Astrocyte of the cerebellum (primary cell): ENCODE data around the gene AHDC1.

ENCODE experiments used
- DNase-seq: peaks from one replicate; pipeline ENCODE4 v3.0.0-alpha.2; 2011; ENCODE audit warnings: low read depth
- H3K4me3 ChIP-seq: 2 replicates; pipeline ENCODE4 v1.5.1; 2011; ENCODE audit warnings: mild to moderate bottlenecking, low read depth, low read length, moderate library complexity
- in situ Hi-C: cut with HindIII; loops from 2 replicates; pipeline ENCODE4 v1.10.0; 2017; ENCODE audit warnings: low sequenced_read_pairs
- TF ChIP-seq, protein P1 (sequence below): IDR thresholded peaks from 2 replicates; pipeline ENCODE4 v1.5.1; 2012; ENCODE audit warnings: low read length, low read depth, moderate library complexity, mild to moderate bottlenecking; ENCODE audit errors: missing control alignments

The AHDC1 gene

DNA sequence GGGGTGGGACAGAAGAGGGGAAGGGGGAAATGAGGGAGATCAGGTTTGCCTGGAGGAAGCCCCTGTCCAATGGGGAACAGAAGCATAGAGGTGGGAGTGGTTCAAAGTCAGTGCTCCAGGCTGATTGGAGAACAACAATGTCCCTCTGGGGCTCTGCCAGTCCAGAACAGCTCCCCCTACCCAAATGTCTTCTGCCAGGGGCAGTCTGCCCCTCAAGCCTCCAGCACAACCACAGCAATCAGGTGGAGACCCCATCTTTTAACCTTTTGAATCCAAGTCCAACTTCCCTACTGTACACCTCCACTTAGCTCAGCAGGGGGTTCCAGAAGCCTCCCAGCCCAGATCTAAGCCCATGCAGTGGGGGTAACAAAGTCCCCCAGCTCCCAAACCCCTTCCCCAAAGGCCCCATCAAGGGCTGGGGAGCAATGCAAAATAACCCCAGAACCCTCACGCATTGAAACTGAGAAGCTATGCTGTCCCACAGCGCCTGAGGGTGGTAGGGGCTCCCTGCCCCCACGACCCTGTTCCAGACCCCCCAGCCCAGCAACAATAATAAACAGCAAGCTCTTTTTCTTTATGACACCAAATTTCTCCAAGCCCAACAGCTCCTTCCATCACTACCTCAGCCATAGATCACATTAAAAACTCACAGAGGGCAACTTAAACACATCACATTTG, 3.3 kb downstream of the AHDC1 start:
- peak overlapping the region; percentile 87 for H3K4me3 ChIP-seq
- TF ChIP-seq, protein P1, sequence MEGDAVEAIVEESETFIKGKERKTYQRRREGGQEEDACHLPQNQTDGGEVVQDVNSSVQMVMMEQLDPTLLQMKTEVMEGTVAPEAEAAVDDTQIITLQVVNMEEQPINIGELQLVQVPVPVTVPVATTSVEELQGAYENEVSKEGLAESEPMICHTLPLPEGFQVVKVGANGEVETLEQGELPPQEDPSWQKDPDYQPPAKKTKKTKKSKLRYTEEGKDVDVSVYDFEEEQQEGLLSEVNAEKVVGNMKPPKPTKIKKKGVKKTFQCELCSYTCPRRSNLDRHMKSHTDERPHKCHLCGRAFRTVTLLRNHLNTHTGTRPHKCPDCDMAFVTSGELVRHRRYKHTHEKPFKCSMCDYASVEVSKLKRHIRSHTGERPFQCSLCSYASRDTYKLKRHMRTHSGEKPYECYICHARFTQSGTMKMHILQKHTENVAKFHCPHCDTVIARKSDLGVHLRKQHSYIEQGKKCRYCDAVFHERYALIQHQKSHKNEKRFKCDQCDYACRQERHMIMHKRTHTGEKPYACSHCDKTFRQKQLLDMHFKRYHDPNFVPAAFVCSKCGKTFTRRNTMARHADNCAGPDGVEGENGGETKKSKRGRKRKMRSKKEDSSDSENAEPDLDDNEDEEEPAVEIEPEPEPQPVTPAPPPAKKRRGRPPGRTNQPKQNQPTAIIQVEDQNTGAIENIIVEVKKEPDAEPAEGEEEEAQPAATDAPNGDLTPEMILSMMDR, result peak; percentile 29
- no peak for DNase-seq
- in situ Hi-C loops, result loop anchor here (10.0 kb wide), 1 partner anchor 46 kb away; no protein-coding TSS in a partner anchor

DNA sequence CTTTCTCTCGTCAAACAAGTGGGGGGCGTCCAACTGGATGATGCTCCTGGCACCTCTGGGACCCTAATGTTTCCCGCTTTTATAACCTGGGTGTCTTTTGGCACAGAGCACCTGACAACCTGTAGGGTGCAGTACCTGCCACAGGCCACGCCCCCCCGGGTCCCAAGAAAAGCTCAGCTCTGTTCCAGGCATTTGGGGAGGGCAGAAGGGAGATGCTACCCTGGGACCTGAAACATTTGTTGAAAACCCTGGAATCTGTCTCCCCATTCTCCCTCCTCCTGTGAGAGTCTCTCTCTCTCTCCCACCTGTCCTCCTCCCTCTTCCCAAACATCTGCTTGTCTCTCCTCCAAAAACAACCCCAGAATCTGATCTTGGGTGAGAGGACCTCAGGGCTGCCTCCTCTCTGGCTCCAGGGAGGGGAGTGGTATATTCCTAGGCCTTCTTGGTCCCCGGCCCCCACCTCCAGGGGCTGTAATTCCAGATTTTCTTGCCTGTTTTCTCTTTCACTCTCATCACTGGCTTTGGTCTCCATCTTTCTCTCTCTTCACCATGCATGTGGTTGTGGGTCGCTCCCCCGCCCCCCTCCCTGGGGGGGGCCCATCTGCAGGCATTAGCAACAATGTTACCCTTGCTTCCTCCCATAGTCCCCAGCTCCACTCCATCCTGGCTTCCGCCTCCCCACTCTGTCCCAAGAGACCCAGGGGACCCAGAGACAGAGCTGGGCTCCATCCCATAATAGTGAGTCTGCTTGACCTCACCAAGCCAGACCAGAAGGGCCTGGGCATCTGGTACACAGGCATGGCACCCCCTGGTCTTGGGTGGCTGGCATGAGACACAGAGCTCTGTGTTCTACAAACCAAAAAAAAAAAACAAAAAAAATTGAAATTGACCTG, 4.1 kb downstream of the AHDC1 start:
- peak overlapping the region; percentile 0 for H3K4me3 ChIP-seq
- no peak for DNase-seq
- in situ Hi-C loops, result loop anchor here (5.0 to 10.0 kb wide), 2 partner anchors 45 to 198 kb away; no protein-coding TSS in a partner anchor
- TF ChIP-seq, protein P1, result no peak

DNA sequence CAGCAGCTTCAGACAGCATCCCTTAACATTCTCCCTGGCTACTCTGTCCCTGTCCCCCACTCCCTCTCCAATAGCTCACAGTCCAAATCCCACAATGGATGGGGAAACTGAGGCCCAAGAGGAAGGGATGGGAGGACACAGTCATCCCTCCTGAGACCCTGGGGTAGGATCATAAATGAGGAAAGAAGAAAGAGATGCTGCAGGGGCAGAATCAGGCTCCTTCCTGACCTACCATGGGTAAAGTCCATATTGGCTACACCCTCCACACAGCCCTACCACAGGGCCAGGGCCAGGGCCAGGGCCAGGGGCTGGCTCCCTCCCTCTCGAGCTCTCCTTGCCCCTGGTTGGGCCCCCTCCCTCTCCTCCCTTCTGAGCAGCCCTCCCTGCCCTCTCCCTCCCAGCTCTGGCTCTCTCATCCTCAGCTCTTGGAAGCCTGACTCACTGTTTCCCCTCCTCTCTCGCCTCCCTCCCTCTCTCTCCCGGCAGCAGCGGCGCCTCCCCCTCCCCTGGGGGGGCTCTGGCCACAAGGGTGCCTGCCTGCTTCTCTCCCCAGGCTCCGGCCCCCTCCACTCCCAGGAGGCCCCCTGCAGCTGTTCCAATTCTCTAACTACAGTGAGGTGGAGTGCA, 4.9 kb downstream of the AHDC1 start:
- H3K4me3 ChIP-seq, result peak overlapping the region; percentile 9
- TF ChIP-seq, protein P1, result no peak
- no peak for DNase-seq
- in situ Hi-C loops, result loop anchor here (5.0 kb wide), 1 partner anchor 197 kb away; no protein-coding TSS in a partner anchor

DNA sequence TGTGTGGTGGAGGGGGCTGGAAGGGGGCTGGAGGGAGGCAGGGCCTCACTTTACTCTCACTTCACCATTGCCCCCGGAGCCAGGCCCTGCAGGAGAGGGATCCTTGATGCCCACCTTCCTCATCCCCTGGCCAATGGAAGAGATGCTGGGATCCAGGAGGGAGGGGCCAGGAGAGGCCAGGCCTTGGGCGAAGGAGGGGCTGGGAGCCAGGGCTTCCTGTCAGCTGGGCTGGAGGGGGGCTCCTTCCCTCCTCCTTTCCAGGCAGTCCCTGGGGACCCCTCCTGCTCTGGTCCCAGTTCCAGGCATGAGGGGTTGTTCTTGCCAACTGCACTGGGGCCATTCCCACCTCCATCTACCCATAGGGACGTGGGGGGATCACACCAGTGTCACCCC, 5.7 kb downstream of the AHDC1 start:
- no peak overlapping the region for H3K4me3 ChIP-seq
- DNase-seq, result no peak
- TF ChIP-seq, protein P1, result no peak
- in situ Hi-C loops, result loop anchor here (5.0 kb wide), 1 partner anchor 196 kb away; no protein-coding TSS in a partner anchor

DNA sequence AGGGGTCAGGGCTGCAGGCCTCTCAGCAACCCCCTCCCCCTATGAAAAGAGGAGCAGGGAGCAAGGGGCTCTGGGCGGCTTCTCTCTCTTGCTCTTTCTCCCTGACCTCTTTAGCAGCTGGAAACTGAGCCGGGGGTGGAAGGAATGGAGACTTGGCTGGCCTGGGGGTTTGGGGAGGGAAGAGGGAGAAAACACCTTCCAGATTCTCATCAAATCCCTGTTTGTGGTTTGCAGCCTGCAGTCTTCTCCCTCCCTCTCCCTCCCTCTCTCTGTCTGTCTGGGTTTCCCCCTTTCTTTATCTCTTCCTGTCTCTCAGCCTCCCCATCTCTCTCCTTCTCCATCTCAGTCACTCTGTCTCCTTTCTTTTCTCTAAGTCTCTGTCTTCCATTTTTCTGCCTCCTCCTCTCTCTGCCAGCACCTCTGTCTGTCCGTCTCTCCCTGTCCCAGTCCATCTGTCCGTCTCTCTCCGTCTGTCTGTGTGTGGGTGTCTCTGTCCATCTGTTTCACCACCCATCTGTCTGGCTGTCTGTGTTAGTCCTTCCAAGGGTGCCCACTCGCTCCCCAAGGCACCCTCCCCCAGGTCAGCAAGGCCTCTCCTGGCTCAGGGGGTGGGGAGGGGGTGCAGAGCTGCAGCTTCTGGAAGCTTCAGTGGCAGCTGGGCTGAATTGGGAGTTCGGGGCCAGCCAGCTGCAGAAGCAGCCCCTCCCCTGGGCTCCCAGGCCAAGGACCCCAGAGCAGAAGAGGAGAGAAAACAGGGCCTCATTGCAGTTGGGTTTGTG, 6.2 kb downstream of the AHDC1 start:
- H3K4me3 ChIP-seq, result no peak overlapping the region
- in situ Hi-C loops, result loop anchor here (5.0 kb wide), 1 partner anchor 195 kb away; no protein-coding TSS in a partner anchor
- DNase-seq, result no peak
- TF ChIP-seq, protein P1, result no peak
